Uterus (tissue), 4 donors: ENCODE measurements around the gene CCNY. TPM values are rescaled to one million over a fixed set of nuclear protein-coding genes. Genes with fewer than 3 reads are reported as not detected.

ENCODE experiments used
- DNase-seq, 2 donors: peaks; one replicate each; pipeline ENCODE4 v3.0.0-alpha.2; 2019 to 2020
- H3K27ac ChIP-seq, 2 donors: fragments of 200-600 bp; sonication (generic); 1 replicate in 1 of 2; 2 replicates in 1 of 2; pipeline ENCODE4 v1.5.1; 2016 to 2018
- H3K27me3 ChIP-seq, 2 donors: fragments of 200-600 bp; sonication (generic); one replicate each; pipeline ENCODE4 v1.5.1; 2018 to 2019; ENCODE audit warnings: control low read depth in 1 of 2
- H3K36me3 ChIP-seq, 2 donors: fragments of 200-600 bp; sonication (generic); one replicate each; pipeline ENCODE4 v1.5.1; 2019; ENCODE audit warnings: control low read depth in 1 of 2
- H3K4me1 ChIP-seq, 2 donors: fragments of 200-600 bp; sonication (generic); one replicate each; pipeline ENCODE4 v1.5.1; 2018 to 2019; ENCODE audit warnings: control low read depth in 1 of 2
- H3K4me3 ChIP-seq, 2 donors: fragments of 200-600 bp; sonication (generic); 1 replicate in 1 of 2; 2 replicates in 1 of 2; pipeline ENCODE4 v1.5.1; 2018 to 2019; ENCODE audit warnings: mild to moderate bottlenecking in 1 of 2
- H3K9me3 ChIP-seq, 2 donors: fragments of 200-600 bp; sonication (generic); one replicate each; pipeline ENCODE4 v1.5.1; 2019; ENCODE audit warnings: control low read depth in 1 of 2
- CTCF ChIP-seq, 4 experiments: fragments of 200-600 bp in 2 of 4; fragments of 450-650 bp in 2 of 4; sonication (generic) in 2 of 4; IDR thresholded peaks; one replicate each; pipeline ENCODE4 v1.5.1; 2016 to 2019; ENCODE audit warnings: antibody characterized with exemption in 4 of 4, mild to moderate bottlenecking in 2 of 4, moderate library complexity in 1 of 4
- POLR2A ChIP-seq, 2 donors: fragments of 450-650 bp; IDR thresholded peaks; one replicate each; pipeline ENCODE4 v1.6.1; 2016; ENCODE audit warnings: antibody characterized with exemption in 2 of 2, mild to moderate bottlenecking in 1 of 2, moderate library complexity in 1 of 2
- intact Hi-C: fragments of 100-400 bp; cut with DNase I; formaldehyde crosslinking; loops from one replicate; pipeline ENCODE4 v1.15.1; 2023; ENCODE audit warnings: low total_unique reads
- total RNA-seq, 4 donors: library from RNA; depleted of rRNA in 3 of 4; stranded (reverse); fragments of >200 nt in 3 of 4; gene quantifications; one replicate each; pipeline versions ENCODE4 v1.1.0 to v1.2.4, GENCODE V29; 2014 to 2023
- donor health status: DM: yes; HTN: yes; CAD: no.

Gene CCNY
- total RNA-seq, 4 donors from 2014 or later: 28.2 to 79.2 (median 46.2) TPM

GRCh38 chr10:35420044-35420443 is 83.7 kb downstream of the CCNY start:
- Histone ChIP-seq H3K9me3 (no peaks in the 10 kb centered on the region), H3K4me1 (peaks cover 17 to 31% of the 10 kb centered on the region in 2 donors), H3K27ac (peak overlapping the region; percentile 93 to 99), H3K4me3 (no peak overlapping the region), H3K36me3 (no peaks in the 10 kb centered on the region), H3K27me3 (no peaks in the 10 kb centered on the region)
- TF ChIP-seq POLR2A (IDR thresholded peaks at IDR 0.05) (no peak), CTCF (IDR thresholded peaks at IDR 0.05) (no peak)
- peak in 1 of 2 donors; percentile 24 for DNase-seq
- intact Hi-C loops: no loop called here

- Histone ChIP-seq H3K27me3 (no peaks in the 10 kb centered on the region), H3K27ac (peak overlapping the region; percentile 93 to 99), H3K4me1 (peaks cover 17 to 31% of the 10 kb centered on the region in 2 donors), H3K4me3 (no peak overlapping the region), H3K9me3 (no peaks in the 10 kb centered on the region), H3K36me3 (no peaks in the 10 kb centered on the region)
- no peak for TF ChIP-seq CTCF (IDR thresholded peaks at IDR 0.05)
- TF ChIP-seq POLR2A (IDR thresholded peaks at IDR 0.05): no peak
- intact Hi-C loops: no loop called here
- peak in 1 of 2 donors; percentile 34 for DNase-seq
These were observed 84.7 kb downstream of the CCNY start for GRCh38 chr10:35420827-35421552.

GRCh38 chr10:35421553-35422178 is 85.4 kb downstream of the CCNY start:
- H3K4me3 ChIP-seq: no peak overlapping the region
- H3K4me1 ChIP-seq: peaks cover 17 to 31% of the 10 kb centered on the region in 2 donors
- no peaks in the 10 kb centered on the region for H3K36me3 ChIP-seq
- peak; percentile 52 to 83 for DNase-seq
- no peaks in the 10 kb centered on the region for H3K9me3 ChIP-seq
- intact Hi-C loops: no loop called here
- H3K27ac ChIP-seq: peak overlapping the region; percentile 93 to 99
- no peaks in the 10 kb centered on the region for H3K27me3 ChIP-seq
- TF ChIP-seq CTCF (IDR thresholded peaks at IDR 0.05): no peak
- no peak for TF ChIP-seq POLR2A (IDR thresholded peaks at IDR 0.05)

GRCh38 chr10:35422228-35422627 is 85.9 kb downstream of the CCNY start:
- H3K4me1 ChIP-seq: peaks cover 17 to 31% of the 10 kb centered on the region in 2 donors
- H3K36me3 ChIP-seq: no peaks in the 10 kb centered on the region
- peak overlapping the region; percentile 93 to 99 for H3K27ac ChIP-seq
- intact Hi-C loops: no loop called here
- no peak overlapping the region for H3K4me3 ChIP-seq
- TF ChIP-seq POLR2A (IDR thresholded peaks at IDR 0.05) (no peak), CTCF (IDR thresholded peaks at IDR 0.05) (no peak)
- no peaks in the 10 kb centered on the region for H3K9me3 ChIP-seq
- no peaks in the 10 kb centered on the region for H3K27me3 ChIP-seq
- DNase-seq: peak in 1 of 2 donors; percentile 23
